ENCODE results near the gene DPF3. TPM values are rescaled to one million over a fixed set of nuclear protein-coding genes. Genes with fewer than 3 reads are reported as not detected.

DPF3 gene
- total and polyA plus RNA-seq, 2 of the 13 experiments (the other 11 are each of a cell fraction or from before 2014, with no cell fraction given) = 0.09 to 0.60 TPM

GRCh38 chr14:72679536-72680151 lies 214.3 kb downstream of the DPF3 start:
- Histone ChIP-seq H3K27ac (ENCODE audit: extremely low read length, insufficient read depth, low read length) (no peak overlapping the region), H3K79me2 (ENCODE audit: insufficient read depth, low read length) (no peaks in the 10 kb centered on the region), H3K4me1 (ENCODE audit: insufficient read depth, low read length) (no peaks in the 10 kb centered on the region), H3K9me3 (ENCODE audit: low read length) (no peaks in the 10 kb centered on the region), H3K4me2 (ENCODE audit: low read depth, low read length) (no peak overlapping the region), H3K27me3 (ENCODE audit: control insufficient read depth in 1 of 2, insufficient read depth in 2 of 2, low read length in 2 of 2) (peaks cover 0 to 22% of the 10 kb centered on the region in 2 experiments; a peak in 3 of 5 replicates), H4K20me1 (ENCODE audit: insufficient read depth, low read length) (no peaks in the 10 kb centered on the region), H2AFZ (ENCODE audit: low read length) (no peak overlapping the region), H3K36me3 (replicated peaks in 1 of 2; ENCODE audit: control insufficient read depth in 1 of 2, insufficient read depth in 2 of 2, low read length in 2 of 2) (no peaks in the 10 kb centered on the region), H3K4me3 (replicated peaks in 1 of 3; ENCODE audit: insufficient read depth in 1 of 3, low read depth in 2 of 3, low read length in 3 of 3) (no peak overlapping the region), H3K9ac (ENCODE audit: insufficient read depth, low read depth, low read length) (no peak overlapping the region)
- intact Hi-C loops (cut with micrococcal nuclease; ENCODE audit: unreplicated experiment) = no loop called here
- TF ChIP-seq RFX1 (IDR thresholded peaks at IDR 0.05) (peak; percentile 11; the same call in 1 of the 2 replicates), ZNF383 (CRISPR knock-in tag; IDR thresholded peaks at IDR 0.05; ENCODE audit: borderline replicate concordance) (no peak)
- in situ Hi-C loops (cut with HindIII; ENCODE audit: extremely low pct_ligation_motif_present, low pct_unique_long_range_greater_than_20kb) = no loop called here
- 50% methylated on average over 24 of the region's 27 CpGs for WGBS (ENCODE audit: low lambda C conversion rate)
- CTCF ChIA-PET (ENCODE audit: low intra/inter-chr PET ratio, low total read pairs) = no interaction called here
- BruUV-seq (replicated peaks) = no TSS peak
- POLR2A ChIA-PET = no interaction called here
- no peak for ATAC-seq
- no peak for DNase-seq (ENCODE audit: low spot score)
- FAIRE-seq = no peak

GRCh38 chr14:72679141-72679535 lies 214.8 kb downstream of the DPF3 start:
- H2AFZ ChIP-seq (ENCODE audit: low read length) = no peak overlapping the region
- H3K79me2 ChIP-seq (ENCODE audit: insufficient read depth, low read length) = no peaks in the 10 kb centered on the region
- no TSS peak for BruUV-seq (replicated peaks)
- peaks cover 0 to 22% of the 10 kb centered on the region in 2 experiments; a peak in 3 of 5 replicates for H3K27me3 ChIP-seq (ENCODE audit: control insufficient read depth in 1 of 2, insufficient read depth in 2 of 2, low read length in 2 of 2)
- H3K9me3 ChIP-seq (ENCODE audit: low read length) = no peaks in the 10 kb centered on the region
- WGBS (ENCODE audit: low lambda C conversion rate) = 4% methylated on average over 8 of the region's 14 CpGs
- H3K4me3 ChIP-seq (replicated peaks in 1 of 3; ENCODE audit: insufficient read depth in 1 of 3, low read depth in 2 of 3, low read length in 3 of 3) = no peak overlapping the region
- FAIRE-seq = no peak
- intact Hi-C loops (cut with micrococcal nuclease; ENCODE audit: unreplicated experiment) (no loop called here), in situ Hi-C loops (cut with HindIII; ENCODE audit: extremely low pct_ligation_motif_present, low pct_unique_long_range_greater_than_20kb) (no loop called here)
- no peak overlapping the region for H3K9ac ChIP-seq (ENCODE audit: insufficient read depth, low read depth, low read length)
- H3K4me2 ChIP-seq (ENCODE audit: low read depth, low read length) = no peak overlapping the region
- H3K27ac ChIP-seq (ENCODE audit: extremely low read length, insufficient read depth, low read length) = no peak overlapping the region
- POLR2A ChIA-PET = no interaction called here
- no peaks in the 10 kb centered on the region for H4K20me1 ChIP-seq (ENCODE audit: insufficient read depth, low read length)
- TF ChIP-seq RBAK (CRISPR knock-in tag; IDR thresholded peaks at IDR 0.05) = no peak
- TF ChIP-seq ZNF770 (CRISPR knock-in tag; IDR thresholded peaks at IDR 0.05) = no peak
- no peak for TF ChIP-seq MED1 (CRISPR knock-in tag; IDR thresholded peaks at IDR 0.05)
- TF ChIP-seq FOXP1 (IDR thresholded peaks at IDR 0.05) = no peak
- TF ChIP-seq FOXP1 (CRISPR knock-in tag; IDR thresholded peaks at IDR 0.05) = no peak
- TF ChIP-seq HES4 (CRISPR knock-in tag; IDR thresholded peaks at IDR 0.05; ENCODE audit: borderline replicate concordance) = no peak
- TF ChIP-seq ZNF747 (CRISPR knock-in tag; IDR thresholded peaks at IDR 0.05; ENCODE audit: borderline replicate concordance) = no peak
- no peak for TF ChIP-seq MLLT10 (CRISPR knock-in tag; IDR thresholded peaks at IDR 0.05)
- TF ChIP-seq ZNF7 (CRISPR knock-in tag; IDR thresholded peaks at IDR 0.05) = no peak
- no peak for TF ChIP-seq ZNF740 (CRISPR knock-in tag; IDR thresholded peaks at IDR 0.05)
- no peak for TF ChIP-seq CSRNP2 (CRISPR knock-in tag; conservative IDR thresholded peaks at IDR 0.05; ENCODE audit: low read depth)
- no peak for TF ChIP-seq HOXA7 (CRISPR knock-in tag; IDR thresholded peaks at IDR 0.05)
- no peak for DNase-seq (ENCODE audit: low spot score)
- CTCF ChIA-PET (ENCODE audit: low intra/inter-chr PET ratio, low total read pairs) = no interaction called here
- no peaks in the 10 kb centered on the region for H3K4me1 ChIP-seq (ENCODE audit: insufficient read depth, low read length)
- no peak for ATAC-seq
- no peaks in the 10 kb centered on the region for H3K36me3 ChIP-seq (replicated peaks in 1 of 2; ENCODE audit: control insufficient read depth in 1 of 2, insufficient read depth in 2 of 2, low read length in 2 of 2)
